IPS-15b (cell line): ENCODE measurements around the gene STON1.
"Not testable (repeated sequence)": the region's sequence is repeated elsewhere in the genome, so short reads cannot be mapped to it uniquely, and the experiment has no call there.

ENCODE experiments used
- H3K27me3 ChIP-seq: one replicate; pipeline ENCODE4 v1.6.1; 2013; ENCODE audit warnings: low read length; ENCODE audit not compliant: control insufficient read depth, insufficient read depth
- H3K36me3 ChIP-seq: one replicate; pipeline ENCODE4 v1.6.1; 2013; ENCODE audit warnings: low read length; ENCODE audit not compliant: control insufficient read depth, insufficient read depth
- H3K4me1 ChIP-seq: one replicate; pipeline ENCODE4 v1.6.1; 2013; ENCODE audit warnings: mild to moderate bottlenecking, low read length; ENCODE audit not compliant: control insufficient read depth, insufficient read depth
- H3K4me3 ChIP-seq: one replicate; pipeline ENCODE4 v1.5.1; 2013; ENCODE audit warnings: low read depth, low read length
- H3K9ac ChIP-seq: one replicate; pipeline ENCODE4 v1.6.1; 2013; ENCODE audit warnings: low read depth, mild to moderate bottlenecking, low read length
- H3K9me3 ChIP-seq: one replicate; pipeline ENCODE4 v1.6.1; 2013; ENCODE audit warnings: mild to moderate bottlenecking, low read length; ENCODE audit not compliant: control insufficient read depth, insufficient read depth

Gene STON1

DNA sequence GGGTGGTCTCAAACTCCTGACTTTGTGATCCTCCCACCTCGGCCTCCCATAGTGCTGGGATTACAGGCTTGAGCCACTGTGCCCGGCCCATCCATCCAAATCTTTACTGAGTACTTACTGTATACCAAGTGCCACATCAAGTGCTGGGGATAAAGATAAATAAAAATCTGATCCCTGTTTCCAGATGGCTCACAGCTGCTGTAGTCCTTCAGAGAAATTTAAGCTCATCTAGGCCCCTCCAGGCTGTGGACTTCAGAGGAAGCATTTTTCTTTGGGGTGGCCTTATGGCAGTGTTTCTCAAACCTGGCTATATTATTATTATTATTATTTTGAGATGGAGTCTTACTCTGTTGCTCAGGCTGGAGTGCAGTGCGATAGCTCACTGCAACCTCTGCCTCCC is 54.0 kb downstream of the STON1 start:
- Histone ChIP-seq H3K4me3 (no peak overlapping the region), H3K27me3 (no peaks in the 10 kb centered on the region), H3K9ac (no peak overlapping the region), H3K36me3 (no peaks in the 10 kb centered on the region), H3K4me1 (peaks cover 11% of the 10 kb centered on the region), H3K9me3 (no peaks in the 10 kb centered on the region)

DNA sequence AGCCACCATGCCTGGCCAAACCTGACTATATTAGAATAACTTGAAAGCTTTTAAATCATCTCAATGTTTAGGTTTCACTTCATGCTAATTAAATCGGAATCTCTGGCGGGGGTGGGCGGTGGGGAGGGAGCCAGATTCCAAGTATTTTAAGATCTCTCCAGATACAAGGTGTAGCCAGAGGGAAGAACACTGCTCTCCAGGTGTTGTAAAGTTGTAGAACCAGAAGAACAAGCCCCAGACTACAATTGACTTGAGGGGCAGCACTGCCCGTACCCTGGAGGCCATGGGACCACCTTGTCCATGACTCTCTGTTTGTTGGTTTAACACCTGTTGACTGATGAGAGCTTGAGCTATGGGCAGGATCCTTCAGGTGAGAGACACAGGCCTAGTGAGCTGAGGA is 54.6 kb downstream of the STON1 start:
- Histone ChIP-seq H3K9me3 (no peaks in the 10 kb centered on the region), H3K9ac (no peak overlapping the region), H3K4me1 (peaks cover 11% of the 10 kb centered on the region), H3K27me3 (no peaks in the 10 kb centered on the region), H3K4me3 (no peak overlapping the region), H3K36me3 (no peaks in the 10 kb centered on the region)

DNA sequence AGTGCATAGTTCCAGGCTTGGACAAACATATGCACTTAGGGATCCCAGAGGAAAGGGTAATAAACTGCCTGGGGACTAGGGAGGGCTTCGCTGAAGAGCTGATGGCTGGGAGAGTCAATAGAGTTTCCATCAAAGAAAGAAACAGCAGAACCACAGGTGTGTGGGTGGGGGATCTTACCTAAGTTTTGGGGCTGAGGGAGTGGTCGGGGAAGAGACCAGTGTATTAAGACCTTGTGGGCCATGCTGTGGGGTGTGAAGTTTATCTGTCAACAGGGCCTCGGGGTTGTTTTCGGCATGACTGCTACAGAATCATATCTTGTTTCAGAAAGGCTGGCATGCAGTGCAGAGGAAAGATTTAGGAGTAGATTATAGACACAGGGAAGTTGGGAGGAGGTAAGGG is 56.5 kb downstream of the STON1 start:
- Histone ChIP-seq H3K9ac (no peak overlapping the region), H3K9me3 (no peaks in the 10 kb centered on the region), H3K27me3 (no peaks in the 10 kb centered on the region), H3K36me3 (no peaks in the 10 kb centered on the region), H3K4me3 (no peak overlapping the region), H3K4me1 (peaks cover 11% of the 10 kb centered on the region)

DNA sequence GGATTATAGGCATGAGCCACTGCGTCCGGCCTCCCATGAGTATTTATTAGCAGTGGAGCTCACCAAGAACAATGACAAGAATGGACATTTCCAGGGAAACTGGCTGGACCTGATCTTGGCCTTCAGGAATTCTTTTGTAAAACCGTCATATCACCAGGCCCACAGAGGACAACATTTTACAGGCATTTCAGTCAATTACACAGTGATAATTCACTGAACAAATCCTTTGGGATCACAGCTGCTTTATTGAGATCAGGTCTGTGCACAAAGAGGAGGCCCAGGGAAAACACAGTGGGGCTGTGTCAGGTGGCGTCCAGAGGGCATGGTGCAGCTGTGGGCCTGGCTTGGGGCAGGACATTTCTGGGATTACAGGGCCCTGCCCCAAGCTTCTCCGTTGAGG is 57.6 kb downstream of the STON1 start:
- Histone ChIP-seq H3K4me3 (no peak overlapping the region), H3K27me3 (no peaks in the 10 kb centered on the region), H3K9ac (no peak overlapping the region), H3K9me3 (no peaks in the 10 kb centered on the region), H3K36me3 (no peaks in the 10 kb centered on the region), H3K4me1 (peaks cover 11% of the 10 kb centered on the region)

DNA sequence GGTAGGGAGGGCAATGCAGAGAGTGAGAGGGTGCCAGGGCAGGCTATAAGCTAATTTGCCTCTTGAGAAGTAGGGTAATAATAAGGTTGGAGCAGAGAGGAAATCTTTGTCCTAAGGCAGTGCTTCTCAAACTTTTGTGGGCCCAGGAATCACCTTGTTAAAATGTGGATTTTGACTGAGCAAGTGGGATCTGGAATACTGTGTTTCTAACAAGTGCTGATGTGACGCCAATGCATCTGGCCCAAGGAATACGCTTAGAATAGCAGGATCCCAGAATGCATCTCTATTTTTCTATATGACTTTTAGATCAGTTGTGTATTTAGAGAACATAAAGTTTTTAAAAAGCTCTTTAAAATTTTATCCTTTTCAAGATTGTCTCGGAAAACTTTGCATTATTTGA is 58.0 kb downstream of the STON1 start:
- no peak overlapping the region for H3K9ac ChIP-seq
- no peaks in the 10 kb centered on the region for H3K27me3 ChIP-seq
- no peak overlapping the region for H3K4me3 ChIP-seq

DNA sequence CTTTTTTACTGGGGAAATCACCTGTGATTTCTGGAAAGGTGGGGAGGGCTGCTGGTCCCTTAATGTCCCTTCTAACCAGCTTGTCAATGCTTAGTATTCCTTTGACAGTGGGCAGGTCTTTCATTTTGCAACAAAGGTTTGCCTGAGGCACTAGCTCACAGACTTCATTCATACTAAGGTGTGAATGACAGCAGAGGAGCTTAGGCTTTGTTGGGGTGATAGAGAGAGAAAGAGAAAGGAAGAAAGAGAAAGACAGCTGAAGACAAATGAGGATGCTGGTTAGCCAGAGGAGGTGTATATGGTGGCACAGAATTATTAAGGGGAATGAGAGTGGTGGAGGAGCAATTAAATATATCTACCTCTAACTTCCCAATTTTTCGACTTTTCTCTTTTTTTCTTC is 58.8 kb downstream of the STON1 start:
- H3K4me3 ChIP-seq = no peak overlapping the region
- H3K9me3 ChIP-seq = no peaks in the 10 kb centered on the region
- no peak overlapping the region for H3K9ac ChIP-seq
- no peaks in the 10 kb centered on the region for H3K36me3 ChIP-seq
- H3K27me3 ChIP-seq = no peaks in the 10 kb centered on the region
- H3K4me1 ChIP-seq = peaks cover 11% of the 10 kb centered on the region

More for the DNA sequence above, 58.0 kb downstream of the STON1 start:
- Histone ChIP-seq H3K36me3 (no peaks in the 10 kb centered on the region), H3K9me3 (no peaks in the 10 kb centered on the region), H3K4me1 (peaks cover 11% of the 10 kb centered on the region)

DNA sequence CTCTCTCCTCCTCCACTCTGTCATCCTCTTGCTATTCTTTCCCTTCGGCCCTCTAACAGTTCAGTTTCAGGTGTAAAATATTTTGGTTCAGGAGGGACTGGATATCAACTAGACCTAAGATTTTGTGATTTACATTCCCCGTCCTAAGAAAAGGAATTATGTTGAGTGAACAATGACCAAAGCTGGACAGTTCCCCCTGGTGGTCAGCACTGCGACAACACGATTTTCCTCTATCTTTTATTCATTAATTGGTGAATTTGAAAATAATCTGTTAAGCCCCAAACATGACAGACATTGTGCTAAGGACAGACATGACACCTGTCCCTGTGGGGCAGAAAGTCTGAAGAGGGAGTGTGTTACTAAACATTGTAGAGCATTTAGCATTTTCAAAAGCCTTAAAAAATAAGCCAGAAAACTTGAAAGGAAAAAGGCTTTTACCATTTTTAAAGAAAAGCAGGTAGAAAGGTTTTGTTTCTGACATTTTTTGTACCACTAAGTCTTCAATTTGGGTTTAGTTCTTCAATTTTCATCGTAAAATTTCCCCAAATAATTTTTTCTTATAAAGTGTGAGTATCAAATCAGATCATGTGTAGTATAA is 59.3 kb downstream of the STON1 start:
- H3K4me1 ChIP-seq = peaks cover 11% of the 10 kb centered on the region
- no peaks in the 10 kb centered on the region for H3K27me3 ChIP-seq
- H3K9ac ChIP-seq = no peak overlapping the region
- no peaks in the 10 kb centered on the region for H3K9me3 ChIP-seq
- no peaks in the 10 kb centered on the region for H3K36me3 ChIP-seq
- H3K4me3 ChIP-seq = no peak overlapping the region

DNA sequence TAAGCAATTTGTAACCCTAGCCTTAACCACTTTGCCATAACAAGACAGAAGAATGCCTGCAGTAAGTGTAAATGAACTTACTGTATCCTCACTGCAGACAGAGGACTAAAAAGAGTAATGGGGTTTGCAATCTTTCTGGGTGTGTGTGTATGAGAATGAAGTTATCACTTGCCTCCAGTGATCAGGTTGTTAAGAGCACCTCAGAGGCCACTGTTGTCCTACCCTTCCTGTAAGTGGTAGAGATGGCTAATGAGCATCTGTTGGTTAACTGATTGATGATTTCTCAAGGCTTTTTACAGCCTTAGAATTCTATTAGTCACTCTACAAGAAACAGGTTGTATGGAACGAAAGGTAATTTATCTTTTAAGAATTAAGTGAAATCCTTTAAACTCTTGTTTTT is 60.1 kb downstream of the STON1 start:
- H3K4me3 ChIP-seq = no peak overlapping the region
- H3K36me3 ChIP-seq = no peaks in the 10 kb centered on the region
- no peak overlapping the region for H3K9ac ChIP-seq
- peaks cover 8% of the 10 kb centered on the region for H3K4me1 ChIP-seq
- H3K27me3 ChIP-seq = no peaks in the 10 kb centered on the region
- no peaks in the 10 kb centered on the region for H3K9me3 ChIP-seq

DNA sequence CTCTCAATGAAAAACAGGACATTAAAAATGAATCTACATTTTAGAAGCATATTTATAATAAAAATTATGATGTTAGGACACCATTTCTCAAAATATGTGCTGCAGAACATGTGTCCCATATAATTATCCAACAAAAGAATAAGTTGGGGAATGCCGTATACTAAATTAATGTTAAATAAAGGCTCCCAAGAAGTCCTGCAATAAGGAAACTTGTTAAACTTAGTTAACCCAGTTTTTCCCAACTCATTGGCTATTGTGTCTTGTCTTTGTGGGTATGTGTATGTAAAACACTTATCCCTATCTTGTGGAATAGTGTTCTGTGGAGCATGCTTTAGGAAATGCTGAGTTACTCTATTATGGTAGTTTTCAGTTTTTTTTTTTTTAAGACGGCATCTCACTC is 62.1 kb downstream of the STON1 start:
- Histone ChIP-seq H3K4me1 (no peaks in the 10 kb centered on the region), H3K9ac (no peak overlapping the region), H3K36me3 (no peaks in the 10 kb centered on the region), H3K9me3 (no peaks in the 10 kb centered on the region), H3K4me3 (no peak overlapping the region), H3K27me3 (no peaks in the 10 kb centered on the region)

DNA sequence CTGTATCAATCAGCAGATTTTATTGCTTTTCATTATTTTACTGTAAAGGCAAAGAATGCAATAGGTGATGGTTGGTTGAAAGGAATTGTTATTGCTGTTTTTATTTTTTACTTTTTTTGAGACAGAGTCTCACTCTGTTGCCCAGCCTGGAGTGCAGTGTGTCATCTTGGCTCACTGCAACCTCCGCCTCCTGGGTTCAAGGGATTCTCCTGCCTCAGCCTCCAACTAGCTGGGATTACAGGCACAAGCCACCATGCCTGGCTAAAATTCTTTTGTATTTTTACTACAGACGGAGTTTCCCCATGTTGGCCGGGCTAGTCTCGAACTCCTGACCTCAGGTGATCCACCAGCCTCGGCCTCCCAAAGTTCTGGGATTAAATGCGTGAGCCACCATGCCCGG is 66.8 kb downstream of the STON1 start:
- H3K9ac ChIP-seq, H3K36me3 ChIP-seq, H3K9me3 ChIP-seq, H3K27me3 ChIP-seq, H3K4me3 ChIP-seq, H3K4me1 ChIP-seq: not testable (repeated sequence)

DNA sequence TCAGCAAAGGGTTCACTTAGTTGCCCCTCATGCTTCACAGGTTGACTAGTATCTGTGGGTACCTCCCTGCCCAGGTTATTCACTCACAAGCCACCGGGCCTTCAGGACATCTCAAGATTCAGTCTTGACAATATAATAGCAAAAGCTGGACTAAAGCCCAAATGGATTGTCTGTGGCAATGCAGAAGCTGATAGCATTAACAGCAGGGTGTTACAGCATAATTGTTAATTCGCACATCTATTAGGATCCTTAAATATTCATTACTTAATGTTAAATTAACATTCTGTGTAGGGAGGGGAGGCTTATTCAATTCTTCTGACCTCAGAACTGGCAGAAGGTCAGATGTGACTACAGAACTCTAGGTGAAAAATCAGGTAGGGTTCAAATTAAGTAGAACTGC is 67.5 kb downstream of the STON1 start:
- no peaks in the 10 kb centered on the region for H3K36me3 ChIP-seq
- H3K27me3 ChIP-seq = no peaks in the 10 kb centered on the region
- H3K9me3 ChIP-seq = no peaks in the 10 kb centered on the region
- H3K4me1 ChIP-seq = no peaks in the 10 kb centered on the region
- no peak overlapping the region for H3K9ac ChIP-seq
- no peak overlapping the region for H3K4me3 ChIP-seq

DNA sequence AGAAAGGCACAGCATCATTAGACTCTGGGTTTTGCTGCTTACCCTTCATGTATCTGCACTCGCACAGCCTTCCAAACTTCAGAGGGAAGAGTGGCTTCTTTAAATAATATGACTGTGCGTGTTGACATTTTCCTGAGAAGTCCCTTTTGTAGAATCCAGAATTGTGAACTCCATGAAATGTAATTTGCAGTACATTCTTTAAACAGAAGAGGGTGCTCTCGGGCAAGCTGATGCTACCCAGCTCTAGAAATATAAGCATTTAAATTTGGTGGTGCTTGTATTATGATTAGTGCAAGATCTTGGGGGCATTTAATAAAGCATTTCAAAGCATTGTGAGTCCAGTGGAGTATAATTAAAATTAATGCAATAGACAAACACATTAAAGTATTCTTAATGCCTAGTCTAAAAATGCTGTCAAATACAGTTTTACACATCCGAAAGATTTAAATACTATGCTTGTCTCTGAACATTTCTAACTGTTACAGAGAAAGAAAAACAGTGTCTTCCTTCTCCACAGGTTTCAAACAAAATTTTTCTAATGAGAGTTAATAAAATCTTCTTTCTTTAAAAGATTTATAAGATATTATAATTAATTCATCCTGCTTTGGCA is 70.4 kb downstream of the STON1 start:
- Histone ChIP-seq H3K4me1 (no peaks in the 10 kb centered on the region), H3K9ac (no peak overlapping the region), H3K9me3 (no peaks in the 10 kb centered on the region), H3K4me3 (no peak overlapping the region), H3K27me3 (no peaks in the 10 kb centered on the region), H3K36me3 (no peaks in the 10 kb centered on the region)
